HepG2 (cell line): ENCODE results near the gene EFNA2. TPM values are rescaled to one million over a fixed set of nuclear protein-coding genes. Genes with fewer than 3 reads are reported as not detected.

Experiments
- BCL6 ChIP-seq: IDR thresholded peaks from 2 replicates; pipeline ENCODE4 v1.6.1; 2016; ENCODE audit warnings: missing genetic modification reagents, missing compliant biosample characterization
- DMTF1 ChIP-seq: sonication (generic); formaldehyde crosslinking; IDR thresholded peaks from 2 replicates; pipeline ENCODE4 v1.4.0; 2020; ENCODE audit warnings: mild to moderate bottlenecking, missing genetic modification reagents
- GATA4 ChIP-seq: sonication (generic); IDR thresholded peaks from 2 replicates; pipeline ENCODE4 v1.6.1; 2016; ENCODE audit warnings: antibody characterized with exemption, low read depth, borderline replicate concordance
- GATAD1 ChIP-seq: IDR thresholded peaks from 2 replicates; pipeline ENCODE4 v1.6.1; 2016; ENCODE audit warnings: missing genetic modification reagents, missing compliant biosample characterization
- GMEB1 ChIP-seq: sonication (generic); formaldehyde crosslinking; IDR thresholded peaks from 2 replicates; pipeline ENCODE4 v1.5.1; 2020; ENCODE audit warnings: missing genetic modification reagents, mild to moderate bottlenecking, borderline replicate concordance
- KIAA2018 ChIP-seq: sonication (generic); formaldehyde crosslinking; IDR thresholded peaks from 2 replicates; pipeline ENCODE4 v1.5.0; 2020; ENCODE audit warnings: mild to moderate bottlenecking, missing genetic modification reagents, borderline replicate concordance
- MYC ChIP-seq: sonication (generic); formaldehyde crosslinking; IDR thresholded peaks from 2 replicates; pipeline ENCODE4 v1.9.0; 2021; ENCODE audit warnings: missing genetic modification reagents, borderline replicate concordance
- NR0B2 ChIP-seq: sonication (generic); formaldehyde crosslinking; IDR thresholded peaks from 2 replicates; pipeline ENCODE4 v1.4.0; 2020; ENCODE audit warnings: mild to moderate bottlenecking, missing genetic modification reagents
- RAD21 ChIP-seq: fragments of 450-650 bp; formaldehyde crosslinking; IDR thresholded peaks from 2 replicates; pipeline ENCODE4 v1.5.0; 2020; ENCODE audit warnings: mild to moderate bottlenecking
- SMAD1 ChIP-seq: sonication (generic); formaldehyde crosslinking; IDR thresholded peaks from 2 replicates; pipeline ENCODE4 v1.4.0; 2020; ENCODE audit warnings: missing genetic modification reagents, low read depth, mild to moderate bottlenecking, borderline replicate concordance
- ZBTB21 ChIP-seq: sonication (generic); formaldehyde crosslinking; IDR thresholded peaks from 2 replicates; pipeline ENCODE4 v1.4.0; 2020; ENCODE audit warnings: missing genetic modification reagents
- ZGPAT ChIP-seq: IDR thresholded peaks from 2 replicates; pipeline ENCODE4 v1.6.1; 2016; ENCODE audit warnings: mild to moderate bottlenecking
- ZNF414 ChIP-seq: sonication (generic); formaldehyde crosslinking; IDR thresholded peaks from 2 replicates; pipeline ENCODE4 v1.5.0; 2020; ENCODE audit warnings: missing genetic modification reagents
- polyA plus RNA-seq, 8 experiments: library from polyadenylated mRNA; depleted of rRNA in 3 of 8; stranded (reverse) in 7 of 8; unstranded in 1 of 8; fragments of >200 nt; fragmentation: Illumina TruSeq in 4 of 8; extraction: Trizol in 4 of 8; gene quantifications; 2 replicates each; pipeline versions ENCODE4 v1.2.1 to v1.2.3, GENCODE V29; 2011 to 2016; ENCODE audit warnings: low read depth in 4 of 8, missing spikeins in 1 of 8, mixed read lengths in 1 of 8; ENCODE audit not compliant: insufficient read depth in 1 of 8
- total RNA-seq, 5 experiments: library from RNA; depleted of rRNA; stranded (reverse); fragments of >200 nt; fragmentation: Illumina TruSeq; extraction: Trizol; gene quantifications; 2 replicates each; pipeline ENCODE4 v1.2.3, GENCODE V29; 2016; ENCODE audit warnings: low read depth in 1 of 5

The EFNA2 gene
- total and polyA plus RNA-seq, 2 of the 13 experiments (the other 11 are each of a cell fraction or from before 2014, with no cell fraction given) = 6.0 to 9.9 TPM

- no peak for TF ChIP-seq GATA4
- TF ChIP-seq DMTF1 (CRISPR knock-in tag) = peak; percentile 86; the same call in 1 of the 2 replicates
- TF ChIP-seq ZGPAT (CRISPR knock-in tag) = no peak
- TF ChIP-seq ZNF414 = peak; percentile 53; the same call in 1 of the 2 replicates
- peak; percentile 84 for TF ChIP-seq MYC (CRISPR knock-in tag)
- TF ChIP-seq NR0B2 (CRISPR knock-in tag) = peak; percentile 83
- TF ChIP-seq SMAD1 (CRISPR knock-in tag) = no peak
- no peak for TF ChIP-seq ZBTB21 (CRISPR knock-in tag)
- TF ChIP-seq GMEB1 (CRISPR knock-in tag) = peak; percentile 33; the same call in 1 of the 2 replicates
- no peak; the same call in 1 of the 2 replicates for TF ChIP-seq GATAD1 (CRISPR knock-in tag)
- peak; percentile 69 for TF ChIP-seq RAD21 (CRISPR knock-in tag)
- peak; percentile 1; the same call in 1 of the 2 replicates for TF ChIP-seq BCL6 (CRISPR knock-in tag)
- TF ChIP-seq KIAA2018 (CRISPR knock-in tag) = no peak
These were observed 16.0 kb upstream of the EFNA2 start (continued) for GRCh38 chr19:1269478-1270212.
